Stomach (tissue), 4 donors: Measurements from ENCODE around the gene STMP1.

ENCODE experiments used
- EP300 ChIP-seq: sonication (generic); formaldehyde crosslinking; IDR thresholded peaks from one replicate; pipeline ENCODE4 v1.6.1; 2017; ENCODE audit warnings: antibody characterized with exemption
- POLR2A ChIP-seq, 4 donors: fragments of 450-650 bp; IDR thresholded peaks; one replicate each; pipeline ENCODE4 v1.6.1; 2016; ENCODE audit warnings: antibody characterized with exemption in 4 of 4, control low read depth in 2 of 4, mild to moderate bottlenecking in 1 of 4, moderate library complexity in 1 of 4
- POLR2AphosphoS5 ChIP-seq, 3 donors: sonication (generic); formaldehyde crosslinking; IDR thresholded peaks; one replicate each; pipeline ENCODE4 v1.6.1; 2016; ENCODE audit warnings: antibody characterized with exemption in 3 of 3
- TF ChIP-seq, protein P1 (sequence below), 7 experiments: fragments of 450-650 bp in 4 of 7; fragments of 200-600 bp in 3 of 7; sonication (generic) in 3 of 7; IDR thresholded peaks; one replicate each; pipeline ENCODE4 v1.5.1; 2016 to 2019; ENCODE audit warnings: antibody characterized with exemption in 7 of 7, control low read depth in 2 of 7, mild to moderate bottlenecking in 1 of 7

DNA sequence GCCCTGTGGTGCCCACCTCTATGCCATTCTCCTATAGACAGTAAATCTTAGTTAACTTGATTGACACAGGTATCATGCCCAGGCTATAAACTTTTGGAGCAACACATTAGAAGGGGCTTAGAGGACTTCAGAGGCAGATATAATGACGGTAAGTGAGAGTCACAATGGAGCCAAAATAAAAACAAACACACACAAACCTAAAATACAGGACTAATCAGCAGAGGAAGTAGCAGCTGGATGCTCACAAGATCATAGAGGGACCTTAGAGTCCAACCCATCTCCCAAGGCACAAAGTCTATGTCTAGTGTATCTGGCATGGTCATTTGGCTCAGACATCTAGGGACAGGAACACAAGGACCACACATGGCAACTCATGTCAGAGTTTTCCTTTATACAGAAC, 53.4 kb downstream of the STMP1 start:
- TF ChIP-seq, protein P1, sequence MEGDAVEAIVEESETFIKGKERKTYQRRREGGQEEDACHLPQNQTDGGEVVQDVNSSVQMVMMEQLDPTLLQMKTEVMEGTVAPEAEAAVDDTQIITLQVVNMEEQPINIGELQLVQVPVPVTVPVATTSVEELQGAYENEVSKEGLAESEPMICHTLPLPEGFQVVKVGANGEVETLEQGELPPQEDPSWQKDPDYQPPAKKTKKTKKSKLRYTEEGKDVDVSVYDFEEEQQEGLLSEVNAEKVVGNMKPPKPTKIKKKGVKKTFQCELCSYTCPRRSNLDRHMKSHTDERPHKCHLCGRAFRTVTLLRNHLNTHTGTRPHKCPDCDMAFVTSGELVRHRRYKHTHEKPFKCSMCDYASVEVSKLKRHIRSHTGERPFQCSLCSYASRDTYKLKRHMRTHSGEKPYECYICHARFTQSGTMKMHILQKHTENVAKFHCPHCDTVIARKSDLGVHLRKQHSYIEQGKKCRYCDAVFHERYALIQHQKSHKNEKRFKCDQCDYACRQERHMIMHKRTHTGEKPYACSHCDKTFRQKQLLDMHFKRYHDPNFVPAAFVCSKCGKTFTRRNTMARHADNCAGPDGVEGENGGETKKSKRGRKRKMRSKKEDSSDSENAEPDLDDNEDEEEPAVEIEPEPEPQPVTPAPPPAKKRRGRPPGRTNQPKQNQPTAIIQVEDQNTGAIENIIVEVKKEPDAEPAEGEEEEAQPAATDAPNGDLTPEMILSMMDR (IDR thresholded peaks at IDR 0.05), result no peak
- no peak for TF ChIP-seq POLR2AphosphoS5 (IDR thresholded peaks at IDR 0.05)
- TF ChIP-seq POLR2A (IDR thresholded peaks at IDR 0.05), result no peak
- no peak for TF ChIP-seq EP300
